SK-N-SH treated with all-trans-retinoic acid at 6 μM for 48 hours (cell line): Measurements from ENCODE around the gene CFAP65.

ENCODE experiments used
- ATAC-seq: fragments of 200-7000 bp; cut with Tn5 transposase; 3 replicates; pipeline ENCODE4 v1.9.1; 2020; ENCODE audit warnings: mild to moderate bottlenecking, moderate library complexity
- ARNTL ChIP-seq: fragments of 450-650 bp; formaldehyde crosslinking; IDR thresholded peaks from 2 replicates; pipeline ENCODE4 v1.5.0; 2020; ENCODE audit warnings: low read depth, mild to moderate bottlenecking, moderate library complexity, borderline replicate concordance
- BACH2 ChIP-seq: fragments of 250-450 bp; sonication (Bioruptor Pico); IDR thresholded peaks from 2 replicates; pipeline ENCODE4 v1.9.0; 2021; ENCODE audit warnings: mild to moderate bottlenecking, borderline replicate concordance
- CREB5 ChIP-seq: fragments of 250-450 bp; sonication (Bioruptor Pico); IDR thresholded peaks from 2 replicates; pipeline ENCODE4 v1.5.1; 2020; ENCODE audit warnings: low read depth, mild to moderate bottlenecking, moderate library complexity
- CSDC2 ChIP-seq: fragments of 250-450 bp; sonication (Bioruptor Pico); IDR thresholded peaks from 2 replicates; pipeline ENCODE4 v1.5.0; 2020; ENCODE audit warnings: mild to moderate bottlenecking, moderate library complexity
- ESRRG ChIP-seq: fragments of 250-450 bp; sonication (Bioruptor Pico); IDR thresholded peaks from 2 replicates; pipeline ENCODE4 v1.6.1; 2021; ENCODE audit warnings: mild to moderate bottlenecking
- GLIS3 ChIP-seq: fragments of 250-450 bp; sonication (Bioruptor Pico); IDR thresholded peaks from 2 replicates; pipeline ENCODE4 v1.5.0; 2020; ENCODE audit warnings: mild to moderate bottlenecking, moderate library complexity
- ISL1 ChIP-seq: fragments of 250-450 bp; sonication (Bioruptor Pico); IDR thresholded peaks from 2 replicates; pipeline ENCODE4 v2.1.2; 2022; ENCODE audit warnings: mild to moderate bottlenecking, moderate library complexity
- OSR1 ChIP-seq: fragments of 250-450 bp; sonication (Bioruptor Pico); IDR thresholded peaks from 2 replicates; pipeline ENCODE4 v1.8.0; 2022; ENCODE audit warnings: moderate library complexity, mild to moderate bottlenecking, inconsistent platforms
- PPARA ChIP-seq: fragments of 250-450 bp; sonication (Bioruptor Pico); IDR thresholded peaks from 2 replicates; pipeline ENCODE4 v1.5.0; 2020; ENCODE audit warnings: mild to moderate bottlenecking, borderline replicate concordance
- RARB ChIP-seq: fragments of 250-450 bp; sonication (Bioruptor Pico); IDR thresholded peaks from 2 replicates; pipeline ENCODE4 v1.8.0; 2021; ENCODE audit warnings: mild to moderate bottlenecking, moderate library complexity
- SNAI2 ChIP-seq: fragments of 250-450 bp; sonication (Bioruptor Pico); IDR thresholded peaks from 2 replicates; pipeline ENCODE4 v1.5.0; 2020; ENCODE audit warnings: mild to moderate bottlenecking, moderate library complexity
- TCF4 ChIP-seq: fragments of 250-450 bp; sonication (Bioruptor Pico); IDR thresholded peaks from 2 replicates; pipeline ENCODE4 v1.8.0; 2021; ENCODE audit warnings: mild to moderate bottlenecking, moderate library complexity, borderline replicate concordance
- TOX ChIP-seq: fragments of 250-450 bp; sonication (Bioruptor Pico); IDR thresholded peaks from 2 replicates; pipeline ENCODE4 v1.8.0; 2021; ENCODE audit warnings: mild to moderate bottlenecking, moderate library complexity, borderline replicate concordance
- TSHZ2 ChIP-seq: fragments of 250-450 bp; sonication (Bioruptor Pico); IDR thresholded peaks from 2 replicates; pipeline ENCODE4 v1.5.0; 2020; ENCODE audit warnings: mild to moderate bottlenecking, moderate library complexity
- ZFP3 ChIP-seq: fragments of 250-450 bp; sonication (Bioruptor Pico); IDR thresholded peaks from 2 replicates; pipeline ENCODE4 v1.5.0; 2020; ENCODE audit warnings: mild to moderate bottlenecking, moderate library complexity
- ZFP30 ChIP-seq: fragments of 450-650 bp; formaldehyde crosslinking; IDR thresholded peaks from 2 replicates; pipeline ENCODE4 v1.5.0; 2022; ENCODE audit warnings: mild to moderate bottlenecking, moderate library complexity
- ZNF565 ChIP-seq: fragments of 450-650 bp; formaldehyde crosslinking; conservative IDR thresholded peaks from 2 replicates; pipeline ENCODE4 v1.5.0; 2020; ENCODE audit warnings: low read depth, mild to moderate bottlenecking, moderate library complexity
- ZNF70 ChIP-seq: fragments of 450-650 bp; formaldehyde crosslinking; IDR thresholded peaks from 2 replicates; pipeline ENCODE4 v1.5.0; 2020; ENCODE audit warnings: mild to moderate bottlenecking, moderate library complexity
- ZNF8 ChIP-seq: fragments of 450-650 bp; formaldehyde crosslinking; IDR thresholded peaks from 2 replicates; pipeline ENCODE4 v1.5.0; 2020; ENCODE audit warnings: mild to moderate bottlenecking, moderate library complexity
- TF ChIP-seq, protein P1 (sequence below): fragments of 250-450 bp; sonication (Bioruptor Pico); IDR thresholded peaks from 2 replicates; pipeline ENCODE4 v1.5.1; 2021; ENCODE audit warnings: mild to moderate bottlenecking, moderate library complexity
- TF ChIP-seq, protein P2 (sequence below): fragments of 250-450 bp; sonication (Bioruptor Pico); IDR thresholded peaks from 2 replicates; pipeline ENCODE4 v1.8.0; 2021; ENCODE audit warnings: low read depth, mild to moderate bottlenecking, moderate library complexity, borderline replicate concordance

CFAP65 gene

DNA sequence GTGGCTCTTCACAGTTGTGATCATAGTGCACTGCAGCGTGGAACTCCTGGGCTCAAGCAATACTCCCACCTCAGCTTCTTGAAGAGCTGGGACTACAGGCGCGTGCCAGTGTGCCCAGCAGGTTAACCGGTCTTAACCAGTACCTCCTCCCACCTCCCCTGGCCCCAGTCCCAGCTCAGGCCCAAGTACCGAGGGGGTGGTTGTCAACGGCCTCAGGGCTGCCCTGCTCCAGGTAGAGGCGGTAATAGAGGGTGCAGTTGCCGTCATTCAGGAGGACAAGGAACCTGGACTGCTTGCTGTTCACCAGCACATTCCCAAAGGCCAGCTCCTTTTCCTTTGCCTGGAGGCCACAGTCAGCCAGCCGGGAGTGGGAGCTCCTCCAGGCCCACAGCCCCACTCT is 19.7 kb downstream of the CFAP65 start:
- TF ChIP-seq OSR1 (CRISPR knock-in tag) (no peak), TSHZ2 (CRISPR knock-in tag) (no peak), CSDC2 (CRISPR knock-in tag) (no peak), ZNF70 (CRISPR knock-in tag) (no peak), ZNF8 (no peak), CREB5 (no peak), SNAI2 (CRISPR knock-in tag) (no peak), ISL1 (CRISPR knock-in tag) (no peak), TCF4 (CRISPR knock-in tag) (no peak), PPARA (CRISPR knock-in tag) (no peak)
- TF ChIP-seq, all 23 proteins: peak for 0
- ATAC-seq, result no peak

DNA sequence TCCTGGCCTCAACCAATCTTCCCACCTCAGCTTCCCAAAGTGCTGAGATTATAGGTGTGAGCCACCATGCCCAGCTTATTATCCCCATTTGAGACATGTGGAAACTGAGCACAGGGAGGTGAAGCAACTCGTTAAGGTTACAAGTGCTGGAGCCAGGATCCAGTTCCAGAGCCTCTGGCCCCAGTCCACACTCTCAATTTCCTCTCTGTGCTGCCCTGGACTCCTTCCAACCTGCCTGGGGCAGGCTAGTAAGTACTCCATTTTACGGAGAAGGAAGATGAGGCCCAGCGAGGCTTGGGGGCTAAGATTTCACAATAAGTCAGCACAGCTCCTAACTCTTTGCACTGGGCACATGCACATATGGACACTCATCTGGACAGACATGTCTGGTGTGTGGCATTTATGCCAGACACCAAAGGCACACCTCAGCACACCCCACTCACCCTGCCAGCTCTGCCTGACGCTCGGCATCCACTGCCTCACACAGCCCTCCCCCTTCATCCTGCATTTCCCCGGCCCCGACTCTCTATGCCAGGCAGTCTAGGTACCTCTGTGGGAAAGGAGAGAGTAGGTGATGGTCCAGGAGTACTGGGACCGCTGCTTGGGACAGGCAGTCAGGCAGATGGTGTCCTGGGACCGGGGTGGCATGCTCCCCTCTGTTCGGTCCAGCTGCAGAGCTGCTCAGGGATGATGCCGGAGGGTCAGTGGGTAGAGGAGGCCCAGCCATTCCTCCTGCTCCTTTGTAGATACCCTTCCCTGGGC is 20.5 kb downstream of the CFAP65 start:
- ATAC-seq, result no peak; the same call in 2 of the 3 replicates
- TF ChIP-seq TCF4 (CRISPR knock-in tag) (no peak), ZFP3 (CRISPR knock-in tag) (no peak)
- TF ChIP-seq, protein P1, sequence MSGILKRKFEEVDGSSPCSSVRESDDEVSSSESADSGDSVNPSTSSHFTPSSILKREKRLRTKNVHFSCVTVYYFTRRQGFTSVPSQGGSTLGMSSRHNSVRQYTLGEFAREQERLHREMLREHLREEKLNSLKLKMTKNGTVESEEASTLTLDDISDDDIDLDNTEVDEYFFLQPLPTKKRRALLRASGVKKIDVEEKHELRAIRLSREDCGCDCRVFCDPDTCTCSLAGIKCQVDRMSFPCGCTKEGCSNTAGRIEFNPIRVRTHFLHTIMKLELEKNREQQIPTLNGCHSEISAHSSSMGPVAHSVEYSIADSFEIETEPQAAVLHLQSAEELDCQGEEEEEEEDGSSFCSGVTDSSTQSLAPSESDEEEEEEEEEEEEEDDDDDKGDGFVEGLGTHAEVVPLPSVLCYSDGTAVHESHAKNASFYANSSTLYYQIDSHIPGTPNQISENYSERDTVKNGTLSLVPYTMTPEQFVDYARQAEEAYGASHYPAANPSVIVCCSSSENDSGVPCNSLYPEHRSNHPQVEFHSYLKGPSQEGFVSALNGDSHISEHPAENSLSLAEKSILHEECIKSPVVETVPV, result no peak

DNA sequence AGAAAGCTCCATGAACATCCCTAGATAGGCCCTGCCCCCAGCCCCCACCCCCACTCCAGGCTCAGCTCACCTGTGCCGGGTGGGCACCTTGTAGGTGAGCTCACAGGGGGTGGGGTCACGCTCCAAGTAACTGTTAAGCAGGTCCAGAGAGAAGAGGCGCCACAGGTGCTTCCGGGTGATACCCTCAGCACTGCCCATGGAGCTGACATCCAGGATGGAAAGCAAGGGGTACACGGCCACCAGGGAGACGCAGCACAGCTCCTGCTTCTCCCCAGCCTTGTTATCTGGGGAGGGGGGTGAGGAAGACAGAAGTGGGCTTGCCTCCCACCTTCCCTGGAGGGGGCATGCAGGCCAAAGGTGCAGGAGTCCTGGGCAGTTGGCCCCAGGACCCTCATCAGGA is 21.9 kb downstream of the CFAP65 start:
- TF ChIP-seq ESRRG (no peak), ZNF8 (no peak), BACH2 (CRISPR knock-in tag) (no peak), ZFP3 (CRISPR knock-in tag) (no peak), SNAI2 (CRISPR knock-in tag) (no peak), TOX (CRISPR knock-in tag) (no peak), ZNF565 (CRISPR knock-in tag) (no peak), OSR1 (CRISPR knock-in tag) (no peak), CSDC2 (CRISPR knock-in tag) (no peak), ISL1 (CRISPR knock-in tag) (no peak), ZNF70 (CRISPR knock-in tag) (no peak), TCF4 (CRISPR knock-in tag) (no peak), GLIS3 (CRISPR knock-in tag) (no peak), RARB (CRISPR knock-in tag) (no peak), TSHZ2 (CRISPR knock-in tag) (no peak), ARNTL (CRISPR knock-in tag) (no peak), ZFP30 (CRISPR knock-in tag) (no peak), CREB5 (no peak)
- TF ChIP-seq, protein P2, sequence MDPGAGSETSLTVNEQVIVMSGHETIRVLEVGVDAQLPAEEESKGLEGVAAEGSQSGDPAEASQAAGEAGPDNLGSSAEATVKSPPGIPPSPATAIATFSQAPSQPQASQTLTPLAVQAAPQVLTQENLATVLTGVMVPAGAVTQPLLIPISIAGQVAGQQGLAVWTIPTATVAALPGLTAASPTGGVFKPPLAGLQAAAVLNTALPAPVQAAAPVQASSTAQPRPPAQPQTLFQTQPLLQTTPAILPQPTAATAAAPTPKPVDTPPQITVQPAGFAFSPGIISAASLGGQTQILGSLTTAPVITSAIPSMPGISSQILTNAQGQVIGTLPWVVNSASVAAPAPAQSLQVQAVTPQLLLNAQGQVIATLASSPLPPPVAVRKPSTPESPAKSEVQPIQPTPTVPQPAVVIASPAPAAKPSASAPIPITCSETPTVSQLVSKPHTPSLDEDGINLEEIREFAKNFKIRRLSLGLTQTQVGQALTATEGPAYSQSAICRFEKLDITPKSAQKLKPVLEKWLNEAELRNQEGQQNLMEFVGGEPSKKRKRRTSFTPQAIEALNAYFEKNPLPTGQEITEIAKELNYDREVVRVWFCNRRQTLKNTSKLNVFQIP (CRISPR knock-in tag), result no peak
- no peak for ATAC-seq
